CD4-positive, CD25-positive, alpha-beta regulatory T cell (primary cell): ENCODE measurements around the gene SIK3. TPM values are rescaled to one million over a fixed set of nuclear protein-coding genes. Genes with fewer than 3 reads are reported as not detected.
"Not testable (repeated sequence)": the region's sequence is repeated elsewhere in the genome, so short reads cannot be mapped to it uniquely, and the experiment has no call there.

Experiments
- ATAC-seq, 2 donors: fragments of 150-1000 bp; cut with Tn5 transposase; one replicate each; pipeline ENCODE4 v1.10.0; 2021; ENCODE audit warnings: low read depth in 2 of 2, moderate number of reproducible peaks in 2 of 2, moderate library complexity in 1 of 2
- DNase-seq, 3 donors: peaks; one replicate each; pipeline versions ENCODE4 v3.0.0 to v3.0.0-alpha.2; 2012 to 2022; ENCODE audit warnings: mixed read lengths in 1 of 3
- H3K27ac ChIP-seq: one replicate; pipeline ENCODE4 v1.7.0; 2013; ENCODE audit warnings: mild to moderate bottlenecking, low read length; ENCODE audit not compliant: insufficient read depth, poor library complexity, severe bottlenecking
- H3K27me3 ChIP-seq: one replicate; pipeline ENCODE4 v1.7.0; 2013; ENCODE audit warnings: low read length; ENCODE audit not compliant: control insufficient read depth, insufficient read depth
- H3K36me3 ChIP-seq: one replicate; pipeline ENCODE4 v1.7.0; 2013; ENCODE audit warnings: mild to moderate bottlenecking, low read length, moderate library complexity; ENCODE audit not compliant: control insufficient read depth, insufficient read depth
- H3K4me1 ChIP-seq: 2 replicates; pipeline ENCODE4 v1.7.0; 2013; ENCODE audit warnings: mild to moderate bottlenecking, low read length; ENCODE audit not compliant: insufficient read depth, control insufficient read depth, poor library complexity, severe bottlenecking
- H3K4me3 ChIP-seq: one replicate; pipeline ENCODE4 v1.7.0; 2013; ENCODE audit warnings: low read depth, mild to moderate bottlenecking, low read length, moderate library complexity
- H3K9me3 ChIP-seq, 2 experiments: 1 replicate in 1 of 2; 2 replicates in 1 of 2; pipeline ENCODE4 v1.7.0; 2013; ENCODE audit warnings: low read length in 2 of 2, mild to moderate bottlenecking in 1 of 2, moderate library complexity in 1 of 2; ENCODE audit not compliant: control insufficient read depth in 2 of 2
- H3K27ac Mint-ChIP-seq, 3 donors: one replicate each; pipeline ENCODE4 v1.8.0; 2020 to 2022; ENCODE audit warnings: mild to moderate bottlenecking in 3 of 3, mixed read lengths in 3 of 3, moderate library complexity in 2 of 3
- H3K27me3 Mint-ChIP-seq: one replicate; pipeline ENCODE4 v1.8.0; 2022; ENCODE audit warnings: mild to moderate bottlenecking, mixed read lengths
- H3K36me3 Mint-ChIP-seq: one replicate; pipeline ENCODE4 v1.8.0; 2020; ENCODE audit warnings: mixed read lengths
- H3K4me1 Mint-ChIP-seq, 4 donors: one replicate each; pipeline ENCODE4 v1.8.0; 2020 to 2022; ENCODE audit warnings: mixed read lengths in 4 of 4, mild to moderate bottlenecking in 1 of 4
- H3K4me3 Mint-ChIP-seq, 4 donors: one replicate each; pipeline ENCODE4 v1.8.0; 2020 to 2022; ENCODE audit warnings: mild to moderate bottlenecking in 4 of 4, mixed read lengths in 4 of 4, moderate library complexity in 3 of 4
- H3K9me3 Mint-ChIP-seq, 7 donors: one replicate each; pipeline ENCODE4 v1.8.0; 2020 to 2022; ENCODE audit warnings: mixed read lengths in 7 of 7, mild to moderate bottlenecking in 3 of 7, moderate library complexity in 2 of 7
- polyA plus RNA-seq, 4 donors: library from polyadenylated mRNA; unstranded; fragments of 300-500 nt; fragmentation: Illumina TruSeq; gene quantifications; one replicate each; pipeline ENCODE4 v1.2.3, GENCODE V29; 2021
- total RNA-seq: library from RNA; stranded (reverse); gene quantifications from one replicate; pipeline ENCODE4 v1.2.3, GENCODE V29; 2022

Gene SIK3
- total and polyA plus RNA-seq, 5 donors from 2014 or later = 7.0 to 55.2 (median 9.4) TPM

DNA sequence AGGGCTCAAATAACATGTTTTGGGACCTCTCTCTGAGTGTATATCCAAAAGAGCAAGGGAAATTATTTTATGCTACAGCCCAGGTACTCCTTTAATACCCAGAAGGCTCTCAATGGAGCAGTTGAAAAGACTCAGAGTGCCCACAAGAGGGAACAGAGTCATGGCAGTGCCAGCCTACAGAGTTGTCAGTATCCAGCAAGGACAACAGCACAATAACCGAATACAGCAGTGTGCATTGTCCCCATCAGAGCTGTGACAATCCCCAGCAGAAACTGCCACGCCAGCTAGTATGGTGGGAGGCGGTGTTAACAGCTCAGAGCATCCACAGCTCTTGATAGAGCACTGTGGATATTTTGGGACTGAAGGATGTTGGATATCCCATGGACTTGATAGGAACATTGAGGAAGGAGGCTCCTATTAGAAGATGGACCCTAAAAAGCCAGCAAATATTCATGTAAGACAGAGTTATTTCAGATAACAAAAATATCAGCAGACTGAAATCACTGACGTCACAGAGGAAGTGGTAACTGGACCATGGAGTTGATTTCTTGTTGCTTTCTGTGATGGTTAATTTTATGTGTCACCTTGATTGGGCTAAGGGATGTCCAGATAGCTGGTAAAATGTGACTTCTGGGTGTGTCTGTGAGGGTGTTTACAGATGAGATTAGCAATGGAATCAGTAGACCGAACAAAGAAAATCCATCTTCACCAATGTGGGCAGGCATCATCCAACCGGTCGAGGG lies 28.2 kb upstream of the SIK3 start:
- Mint-ChIP-seq H3K27me3 (peaks cover 30% of the 10 kb centered on the region), H3K4me3 (no peak overlapping the region), H3K36me3 (no peaks in the 10 kb centered on the region), H3K9me3 (peaks cover 0 to 1% (median 0%) of the 10 kb centered on the region in 7 donors), H3K4me1 (peaks cover 0 to 6% (median 2%) of the 10 kb centered on the region in 4 donors), H3K27ac (peak overlapping the region in 1 of 3 donors; percentile 9)
- ATAC-seq (no peak), DNase-seq (no peak)
- Histone ChIP-seq H3K9me3 (no peaks in the 10 kb centered on the region), H3K27me3 (no peaks in the 10 kb centered on the region), H3K4me1 (no peaks in the 10 kb centered on the region), H3K4me3 (no peak overlapping the region), H3K36me3 (no peaks in the 10 kb centered on the region), H3K27ac (no peak overlapping the region)

DNA sequence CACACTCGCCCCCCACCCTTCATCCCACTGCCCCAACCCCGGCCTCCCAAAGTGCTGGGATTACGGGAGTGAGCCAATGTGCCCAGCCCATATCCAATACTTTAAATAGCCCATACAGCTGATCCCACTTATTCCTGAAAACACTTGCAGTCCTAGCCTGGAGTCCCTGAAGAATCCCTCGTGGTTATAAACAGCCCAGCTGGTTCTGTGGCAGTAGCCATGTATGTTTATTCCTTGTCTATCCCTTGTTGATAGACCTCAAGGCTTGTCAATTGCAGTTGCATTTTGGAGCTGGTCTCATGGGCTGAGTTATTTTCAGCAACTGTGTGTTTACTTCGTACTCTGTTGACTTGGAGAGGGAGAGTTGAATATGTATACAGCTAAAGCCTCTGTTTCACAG lies 24.3 kb upstream of the SIK3 start:
- Histone ChIP-seq H3K27ac (no peak overlapping the region), H3K4me3 (no peak overlapping the region), H3K9me3 (no peaks in the 10 kb centered on the region), H3K27me3 (no peaks in the 10 kb centered on the region), H3K4me1 (no peaks in the 10 kb centered on the region), H3K36me3 (no peaks in the 10 kb centered on the region)
- Mint-ChIP-seq H3K4me3 (no peak overlapping the region), H3K36me3 (no peaks in the 10 kb centered on the region), H3K27me3 (peaks cover 31% of the 10 kb centered on the region), H3K27ac (no peak overlapping the region), H3K4me1 (peaks cover 0 to 6% (median 2%) of the 10 kb centered on the region in 4 donors), H3K9me3 (peaks cover 0 to 1% (median 0%) of the 10 kb centered on the region in 7 donors)
- ATAC-seq (no peak), DNase-seq (no peak)

DNA sequence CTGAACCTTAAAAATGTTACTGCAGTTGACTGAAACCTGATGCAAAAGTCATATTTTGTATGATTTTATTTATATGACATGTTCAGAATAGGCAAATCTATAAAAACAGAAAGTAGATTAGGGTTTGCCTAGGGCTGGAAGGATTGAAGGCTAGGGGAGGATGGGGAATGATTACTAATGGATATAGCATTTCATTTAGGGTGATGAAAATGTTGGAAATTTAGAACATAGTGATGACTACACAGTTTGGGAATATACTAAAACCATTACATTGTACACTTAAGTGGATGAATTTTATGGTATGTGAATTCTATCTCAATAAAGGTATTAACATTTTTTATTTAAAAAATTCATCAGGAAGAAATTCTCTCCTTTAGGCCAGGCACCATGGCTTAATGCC lies 22.9 kb upstream of the SIK3 start:
- ATAC-seq (no peak), DNase-seq (no peak)
- peaks cover 0 to 1% (median 0%) of the 10 kb centered on the region in 7 donors for H3K9me3 Mint-ChIP-seq
- Histone ChIP-seq H3K27ac (no peak overlapping the region), H3K4me3 (no peak overlapping the region), H3K9me3 (no peaks in the 10 kb centered on the region), H3K27me3 (no peaks in the 10 kb centered on the region), H3K36me3 (no peaks in the 10 kb centered on the region), H3K4me1 (no peaks in the 10 kb centered on the region)
- no peak overlapping the region for H3K4me3 Mint-ChIP-seq
- H3K27ac Mint-ChIP-seq = no peak overlapping the region
- H3K27me3 Mint-ChIP-seq = peaks cover 23% of the 10 kb centered on the region
- no peaks in the 10 kb centered on the region for H3K36me3 Mint-ChIP-seq
- H3K4me1 Mint-ChIP-seq = peaks cover 0 to 4% (median 2%) of the 10 kb centered on the region in 4 donors

DNA sequence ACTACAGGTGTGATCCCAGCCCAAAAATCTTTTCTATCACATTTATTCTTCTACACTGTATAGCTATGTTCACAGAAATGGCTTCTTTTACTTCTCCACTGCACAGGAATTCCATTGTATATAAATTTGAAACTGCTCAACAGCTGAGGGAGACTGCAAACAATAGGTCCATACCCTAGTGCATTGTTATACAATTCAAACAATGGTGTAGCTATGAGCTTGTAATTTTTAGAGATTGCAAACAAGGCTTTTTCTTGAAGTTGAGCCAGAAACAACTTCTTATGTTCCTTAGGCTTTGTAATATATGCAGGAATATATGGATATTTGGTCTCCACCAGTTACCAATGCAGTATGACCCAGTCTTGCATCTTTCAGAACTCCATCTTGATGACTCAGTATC lies 19.5 kb upstream of the SIK3 start:
- Mint-ChIP-seq H3K4me3 (no peak overlapping the region), H3K27me3 (peaks cover 16% of the 10 kb centered on the region), H3K9me3 (no peaks in the 10 kb centered on the region), H3K4me1 (peaks cover 0 to 4% (median 2%) of the 10 kb centered on the region in 4 donors), H3K36me3 (no peaks in the 10 kb centered on the region), H3K27ac (no peak overlapping the region)
- no peaks in the 10 kb centered on the region for H3K9me3 ChIP-seq
- H3K27ac ChIP-seq = no peak overlapping the region
- no peak overlapping the region for H3K4me3 ChIP-seq
- H3K36me3 ChIP-seq = no peaks in the 10 kb centered on the region
- H3K4me1 ChIP-seq = no peaks in the 10 kb centered on the region
- no peak for DNase-seq
- no peak for ATAC-seq
- H3K27me3 ChIP-seq = no peaks in the 10 kb centered on the region

DNA sequence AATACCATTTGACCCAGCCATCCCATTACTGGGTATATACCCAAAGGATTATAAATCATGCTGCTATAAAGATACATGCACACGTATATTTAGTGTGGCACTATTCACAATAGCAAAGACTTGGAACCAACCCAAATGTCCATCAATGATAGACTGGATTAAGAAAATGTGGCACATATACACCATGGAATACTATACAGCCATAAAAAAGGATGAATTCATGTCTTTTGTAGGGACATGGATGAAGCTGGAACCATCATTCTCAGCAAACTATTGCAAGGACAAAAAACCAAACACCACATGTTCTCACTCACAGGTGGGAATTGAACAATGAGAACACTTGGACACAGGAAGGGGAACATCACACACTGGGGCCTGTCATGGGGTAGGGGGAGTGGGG lies 14.7 kb upstream of the SIK3 start:
- H3K36me3 Mint-ChIP-seq, H3K36me3 ChIP-seq, DNase-seq, H3K4me1 Mint-ChIP-seq, H3K4me3 Mint-ChIP-seq, ATAC-seq, H3K4me1 ChIP-seq, H3K9me3 Mint-ChIP-seq, H3K27ac ChIP-seq, H3K27me3 ChIP-seq, H3K9me3 ChIP-seq, H3K4me3 ChIP-seq, H3K27ac Mint-ChIP-seq: not testable (repeated sequence)
- peaks cover 12% of the 10 kb centered on the region for H3K27me3 Mint-ChIP-seq

DNA sequence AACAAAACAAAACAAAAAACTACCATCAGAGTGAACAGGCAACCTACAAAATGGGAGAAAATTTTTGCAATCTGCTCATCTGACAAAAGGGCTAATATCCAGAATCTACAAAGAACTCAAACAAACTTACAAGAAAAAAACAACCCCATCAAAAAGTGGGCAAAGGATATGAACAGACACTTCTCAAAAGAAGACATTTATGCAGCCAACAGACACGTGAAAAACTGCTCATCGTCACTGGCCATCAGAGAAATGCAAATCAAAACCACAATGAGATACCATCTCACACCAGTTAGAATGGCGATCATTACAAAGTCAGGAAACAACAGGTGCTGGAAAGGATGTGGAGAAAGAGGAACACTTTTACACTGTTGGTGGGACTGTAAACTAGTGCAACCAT lies 14.3 kb upstream of the SIK3 start:
- not testable (repeated sequence) for ATAC-seq, H3K9me3 ChIP-seq, H3K36me3 Mint-ChIP-seq, H3K9me3 Mint-ChIP-seq, H3K27me3 Mint-ChIP-seq, H3K4me3 ChIP-seq, H3K27ac Mint-ChIP-seq, H3K27me3 ChIP-seq, H3K27ac ChIP-seq, H3K4me1 ChIP-seq, H3K4me3 Mint-ChIP-seq, H3K4me1 Mint-ChIP-seq, DNase-seq, H3K36me3 ChIP-seq

DNA sequence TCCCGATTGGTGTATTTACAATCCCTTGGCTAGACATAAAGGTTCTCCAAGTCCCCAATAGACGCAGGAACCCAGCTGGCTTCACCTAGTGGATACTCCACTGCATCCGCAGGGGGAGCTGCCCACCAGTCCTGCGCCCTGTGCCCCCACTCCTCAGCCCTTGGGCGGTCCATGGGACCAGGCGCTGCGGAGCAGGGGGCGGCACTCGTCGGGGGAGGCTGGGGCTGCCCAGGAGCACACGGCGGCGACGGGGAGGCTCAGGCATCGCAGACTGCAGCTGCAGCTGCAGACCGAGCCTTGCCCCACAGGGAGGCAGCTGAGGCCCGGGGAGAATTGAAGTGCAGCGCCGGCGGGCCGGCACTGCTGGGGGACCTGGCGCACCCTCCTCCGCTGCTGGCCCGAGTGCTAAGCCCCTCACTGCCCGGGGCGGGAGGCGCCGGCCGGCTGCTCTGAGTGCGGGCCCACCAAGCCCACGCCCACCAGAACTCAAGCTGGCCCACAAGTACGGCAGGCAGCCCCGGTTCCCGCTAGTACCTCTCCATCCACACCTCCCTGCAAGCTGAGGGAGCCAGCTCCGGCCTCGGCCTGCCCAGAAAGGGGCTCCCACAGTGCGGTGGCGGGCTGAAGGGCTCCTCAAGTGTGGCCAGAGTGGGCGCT lies 12.2 kb upstream of the SIK3 start:
- DNase-seq = no peak
- H3K4me1 Mint-ChIP-seq = peaks cover 0 to 6% (median 2%) of the 10 kb centered on the region in 4 donors
- H3K27me3 Mint-ChIP-seq = peaks cover 5% of the 10 kb centered on the region
- no peaks in the 10 kb centered on the region for H3K36me3 Mint-ChIP-seq
- no peak overlapping the region for H3K27ac Mint-ChIP-seq
- H3K4me3 Mint-ChIP-seq = no peak overlapping the region
- Histone ChIP-seq H3K9me3 (no peaks in the 10 kb centered on the region), H3K36me3 (no peaks in the 10 kb centered on the region), H3K4me3 (no peak overlapping the region), H3K27me3 (no peaks in the 10 kb centered on the region), H3K4me1 (no peaks in the 10 kb centered on the region), H3K27ac (no peak overlapping the region)
- H3K9me3 Mint-ChIP-seq = no peaks in the 10 kb centered on the region
- ATAC-seq = no peak
